Thoracic aorta (tissue), 2 donors: ENCODE measurements around the gene EBI3. TPM values are rescaled to one million over a fixed set of nuclear protein-coding genes. Genes with fewer than 3 reads are reported as not detected.

ENCODE experiments used
- ATAC-seq: fragments of 150-250 bp; one replicate; pipeline ENCODE4 v1.8.0; 2017; ENCODE audit warnings: low read depth; ENCODE audit not compliant: insufficient number of reproducible peaks, low FRiP score
- DNase-seq: peaks from one replicate; pipeline ENCODE4 v3.0.0-alpha.2; 2020; ENCODE audit warnings: low spot score
- H3K27ac ChIP-seq, 2 donors: fragments of 200-600 bp; sonication (generic); 1 replicate in 1 of 2; 2 replicates in 1 of 2; pipeline ENCODE4 v1.5.1; 2016; ENCODE audit warnings: mild to moderate bottlenecking in 2 of 2, moderate library complexity in 2 of 2
- H3K27me3 ChIP-seq: fragments of 200-600 bp; sonication (generic); replicated peaks from 2 replicates; pipeline ENCODE4 v1.6.0; 2016; ENCODE audit warnings: mild to moderate bottlenecking; ENCODE audit not compliant: insufficient read depth
- H3K36me3 ChIP-seq: fragments of 200-600 bp; sonication (generic); one replicate; pipeline ENCODE4 v1.5.1; 2016
- H3K4me1 ChIP-seq, 2 donors: fragments of 200-600 bp; sonication (generic); 1 replicate in 1 of 2; 2 replicates in 1 of 2; pipeline versions ENCODE4 v1.5.1 to v1.6.0; 2016; ENCODE audit warnings: low read depth in 2 of 2, mild to moderate bottlenecking in 1 of 2; ENCODE audit not compliant: control insufficient read depth in 1 of 2
- H3K4me3 ChIP-seq: fragments of 200-600 bp; sonication (generic); 2 replicates; pipeline ENCODE4 v1.5.1; 2016; ENCODE audit warnings: mild to moderate bottlenecking
- H3K9me3 ChIP-seq: fragments of 200-600 bp; sonication (generic); 2 replicates; pipeline ENCODE4 v1.5.1; 2016
- CTCF ChIP-seq: fragments of 200-600 bp; sonication (generic); IDR thresholded peaks from one replicate; pipeline ENCODE4 v1.5.1; 2019; ENCODE audit warnings: antibody characterized with exemption
- total RNA-seq, 2 donors: library from RNA; depleted of rRNA; stranded (reverse); fragments of >200 nt; gene quantifications; one replicate each; pipeline versions ENCODE4 v1.1.0 to v1.2.3, GENCODE V29; 2016

The EBI3 gene
- total RNA-seq, 2 donors from 2014 or later, result 1.9 to 16.1 TPM

GRCh38 chr19:4206818-4207484 is 22.4 kb upstream of the EBI3 start:
- H3K4me1 ChIP-seq, result no peaks in the 10 kb centered on the region
- H3K9me3 ChIP-seq, result no peaks in the 10 kb centered on the region
- peaks cover 4% of the 10 kb centered on the region for H3K27me3 ChIP-seq
- no peak overlapping the region for H3K27ac ChIP-seq
- H3K4me3 ChIP-seq, result no peak overlapping the region
- no peak for DNase-seq
- ATAC-seq, result no peak
- H3K36me3 ChIP-seq, result no peaks in the 10 kb centered on the region
- no peak for TF ChIP-seq CTCF

GRCh38 chr19:4208385-4209094 is 20.8 kb upstream of the EBI3 start:
- no peaks in the 10 kb centered on the region for H3K4me1 ChIP-seq
- no peak for TF ChIP-seq CTCF

GRCh38 chr19:4210166-4210731 is 19.1 kb upstream of the EBI3 start:
- no peaks in the 10 kb centered on the region for H3K4me1 ChIP-seq
- H3K27me3 ChIP-seq, result no peaks in the 10 kb centered on the region
- no peak for ATAC-seq
- TF ChIP-seq CTCF, result no peak
- no peaks in the 10 kb centered on the region for H3K36me3 ChIP-seq
- no peak overlapping the region for H3K4me3 ChIP-seq
- no peaks in the 10 kb centered on the region for H3K9me3 ChIP-seq
- no peak for DNase-seq
- H3K27ac ChIP-seq, result no peak overlapping the region

More at GRCh38 chr19:4208385-4209094, 20.8 kb upstream of the EBI3 start:
- DNase-seq (no peak), ATAC-seq (no peak)
- no peaks in the 10 kb centered on the region for H3K36me3 ChIP-seq
- H3K27me3 ChIP-seq, result peaks cover 4% of the 10 kb centered on the region
- H3K4me3 ChIP-seq, result no peak overlapping the region
- H3K9me3 ChIP-seq, result no peaks in the 10 kb centered on the region
- no peak overlapping the region for H3K27ac ChIP-seq

GRCh38 chr19:4213116-4213515 is 16.2 kb upstream of the EBI3 start:
- no peak for DNase-seq
- ATAC-seq, result no peak
- no peaks in the 10 kb centered on the region for H3K36me3 ChIP-seq
- no peak for TF ChIP-seq CTCF
- no peaks in the 10 kb centered on the region for H3K27me3 ChIP-seq
- H3K27ac ChIP-seq, result no peak overlapping the region
- H3K9me3 ChIP-seq, result no peaks in the 10 kb centered on the region
- no peaks in the 10 kb centered on the region for H3K4me1 ChIP-seq
- no peak overlapping the region for H3K4me3 ChIP-seq

- H3K36me3 ChIP-seq, result no peaks in the 10 kb centered on the region
- H3K4me1 ChIP-seq, result no peaks in the 10 kb centered on the region
- H3K27me3 ChIP-seq, result no peaks in the 10 kb centered on the region
- no peak overlapping the region for H3K4me3 ChIP-seq
- no peak overlapping the region for H3K27ac ChIP-seq
- no peaks in the 10 kb centered on the region for H3K9me3 ChIP-seq
- ATAC-seq (no peak), DNase-seq (no peak)
- TF ChIP-seq CTCF, result no peak
These were observed 13.5 kb upstream of the EBI3 start for GRCh38 chr19:4215807-4216206.
